ENCODE results near the gene MAML2. TPM values are rescaled to one million over a fixed set of nuclear protein-coding genes. Genes with fewer than 3 reads are reported as not detected.

Gene MAML2
- total and polyA plus RNA-seq, 9 of the 15 experiments (the other 6 are each of a cell fraction or from before 2014, with no cell fraction given) = 0.79 to 6.8 (median 4.8) TPM

- no peak for TF ChIP-seq ZNF609 (CRISPR knock-in tag; IDR thresholded peaks at IDR 0.05; ENCODE audit: borderline replicate concordance)
- peak; percentile 84 for TF ChIP-seq DPF2 (IDR thresholded peaks at IDR 0.05)
- TF ChIP-seq HDGF (IDR thresholded peaks at IDR 0.05) = no peak
- no peak for TF ChIP-seq MCM2 (IDR thresholded peaks at IDR 0.05; ENCODE audit: low read depth)
- TF ChIP-seq ZNF740 (CRISPR knock-in tag; IDR thresholded peaks at IDR 0.05) = no peak
- TF ChIP-seq ZNF740 (tag; IDR thresholded peaks at IDR 0.05) = peak in 1 of 2 experiments; percentile 9; a peak in 1 of 4 replicates
- TF ChIP-seq RBBP5 (IDR thresholded peaks at IDR 0.05; ENCODE audit: borderline replicate concordance, insufficient read depth, low read length, poor library complexity, severe bottlenecking) = peak; percentile 21
- TF ChIP-seq, protein P1, sequence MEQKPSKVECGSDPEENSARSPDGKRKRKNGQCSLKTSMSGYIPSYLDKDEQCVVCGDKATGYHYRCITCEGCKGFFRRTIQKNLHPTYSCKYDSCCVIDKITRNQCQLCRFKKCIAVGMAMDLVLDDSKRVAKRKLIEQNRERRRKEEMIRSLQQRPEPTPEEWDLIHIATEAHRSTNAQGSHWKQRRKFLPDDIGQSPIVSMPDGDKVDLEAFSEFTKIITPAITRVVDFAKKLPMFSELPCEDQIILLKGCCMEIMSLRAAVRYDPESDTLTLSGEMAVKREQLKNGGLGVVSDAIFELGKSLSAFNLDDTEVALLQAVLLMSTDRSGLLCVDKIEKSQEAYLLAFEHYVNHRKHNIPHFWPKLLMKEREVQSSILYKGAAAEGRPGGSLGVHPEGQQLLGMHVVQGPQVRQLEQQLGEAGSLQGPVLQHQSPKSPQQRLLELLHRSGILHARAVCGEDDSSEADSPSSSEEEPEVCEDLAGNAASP (IDR thresholded peaks at IDR 0.05) = no peak
- TF ChIP-seq, protein P2, sequence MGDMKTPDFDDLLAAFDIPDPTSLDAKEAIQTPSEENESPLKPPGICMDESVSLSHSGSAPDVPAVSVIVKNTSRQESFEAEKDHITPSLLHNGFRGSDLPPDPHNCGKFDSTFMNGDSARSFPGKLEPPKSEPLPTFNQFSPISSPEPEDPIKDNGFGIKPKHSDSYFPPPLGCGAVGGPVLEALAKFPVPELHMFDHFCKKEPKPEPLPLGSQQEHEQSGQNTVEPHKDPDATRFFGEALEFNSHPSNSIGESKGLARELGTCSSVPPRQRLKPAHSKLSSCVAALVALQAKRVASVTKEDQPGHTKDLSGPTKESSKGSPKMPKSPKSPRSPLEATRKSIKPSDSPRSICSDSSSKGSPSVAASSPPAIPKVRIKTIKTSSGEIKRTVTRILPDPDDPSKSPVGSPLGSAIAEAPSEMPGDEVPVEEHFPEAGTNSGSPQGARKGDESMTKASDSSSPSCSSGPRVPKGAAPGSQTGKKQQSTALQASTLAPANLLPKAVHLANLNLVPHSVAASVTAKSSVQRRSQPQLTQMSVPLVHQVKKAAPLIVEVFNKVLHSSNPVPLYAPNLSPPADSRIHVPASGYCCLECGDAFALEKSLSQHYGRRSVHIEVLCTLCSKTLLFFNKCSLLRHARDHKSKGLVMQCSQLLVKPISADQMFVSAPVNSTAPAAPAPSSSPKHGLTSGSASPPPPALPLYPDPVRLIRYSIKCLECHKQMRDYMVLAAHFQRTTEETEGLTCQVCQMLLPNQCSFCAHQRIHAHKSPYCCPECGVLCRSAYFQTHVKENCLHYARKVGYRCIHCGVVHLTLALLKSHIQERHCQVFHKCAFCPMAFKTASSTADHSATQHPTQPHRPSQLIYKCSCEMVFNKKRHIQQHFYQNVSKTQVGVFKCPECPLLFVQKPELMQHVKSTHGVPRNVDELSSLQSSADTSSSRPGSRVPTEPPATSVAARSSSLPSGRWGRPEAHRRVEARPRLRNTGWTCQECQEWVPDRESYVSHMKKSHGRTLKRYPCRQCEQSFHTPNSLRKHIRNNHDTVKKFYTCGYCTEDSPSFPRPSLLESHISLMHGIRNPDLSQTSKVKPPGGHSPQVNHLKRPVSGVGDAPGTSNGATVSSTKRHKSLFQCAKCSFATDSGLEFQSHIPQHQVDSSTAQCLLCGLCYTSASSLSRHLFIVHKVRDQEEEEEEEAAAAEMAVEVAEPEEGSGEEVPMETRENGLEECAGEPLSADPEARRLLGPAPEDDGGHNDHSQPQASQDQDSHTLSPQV (IDR thresholded peaks at IDR 0.05) = no peak
- TF ChIP-seq SRF (CRISPR knock-in tag; IDR thresholded peaks at IDR 0.05) = no peak
- 0 out of 2 replicates have a peak, but pooled peaks have one; percentile 18 for TF ChIP-seq SPI1 (IDR thresholded peaks at IDR 0.05; ENCODE audit: borderline replicate concordance, low read depth, low read length)
- TF ChIP-seq, protein P3, sequence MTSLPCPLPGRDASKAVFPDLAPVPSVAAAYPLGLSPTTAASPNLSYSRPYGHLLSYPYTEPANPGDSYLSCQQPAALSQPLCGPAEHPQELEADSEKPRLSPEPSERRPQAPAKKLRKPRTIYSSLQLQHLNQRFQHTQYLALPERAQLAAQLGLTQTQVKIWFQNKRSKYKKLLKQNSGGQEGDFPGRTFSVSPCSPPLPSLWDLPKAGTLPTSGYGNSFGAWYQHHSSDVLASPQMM (CRISPR knock-in tag; IDR thresholded peaks at IDR 0.05) = no peak
Measured at GRCh38 chr11:96328395-96329010, 14.5 kb downstream of the MAML2 start (continued).

Measured in K562 (cell line).